NCI-H2227 (cell line): ENCODE data around the gene MAP3K14.
A peak's percentile ranks its signal among the peaks of the same experiment; 100 is the strongest.
"Not testable (repeated sequence)": the region's sequence is repeated elsewhere in the genome, so short reads cannot be mapped to it uniquely, and the experiment has no call there.

Experiments
- DNase-seq: peaks from one replicate; lab custom pipeline; 2025; ENCODE audit not compliant: unreplicated experiment; lab: John Stamatoyannopoulos, UW

The MAP3K14 gene

GRCh38 chr17:45316434-45317110, at the start of gene MAP3K14:
MAP3K14 (minus strand) TSS chr17:45317020; CDS start chr17:45290745, 26,275 bp downstream.
- DNase-seq, result peak; percentile 83

- no peak for DNase-seq
Measured at GRCh38 chr17:45366049-45366448, 49.2 kb upstream of the MAP3K14 start.

- DNase-seq, result no peak
Measured at GRCh38 chr17:45364531-45365390, 47.9 kb upstream of the MAP3K14 start.

- DNase-seq, result no peak
Measured at GRCh38 chr17:45363498-45363897, 46.7 kb upstream of the MAP3K14 start.

GRCh38 chr17:45361976-45362375, 45.2 kb upstream of the MAP3K14 start:
- DNase-seq, result no peak

GRCh38 chr17:45361451-45361850, 44.6 kb upstream of the MAP3K14 start:
- DNase-seq, result no peak

- DNase-seq, result no peak
Measured at GRCh38 chr17:45357364-45357997, 40.7 kb upstream of the MAP3K14 start.

- no peak for DNase-seq
Measured at GRCh38 chr17:45355087-45355486, 38.3 kb upstream of the MAP3K14 start.

- DNase-seq, result no peak
Measured at GRCh38 chr17:45353043-45353442, 36.2 kb upstream of the MAP3K14 start.

- DNase-seq, result no peak
Measured at GRCh38 chr17:45351831-45352230, 35.0 kb upstream of the MAP3K14 start.

GRCh38 chr17:45347444-45347843, 30.6 kb upstream of the MAP3K14 start:
- DNase-seq, result no peak

- no peak for DNase-seq
Measured at GRCh38 chr17:45346216-45347015, 29.6 kb upstream of the MAP3K14 start.

- DNase-seq, result no peak
Measured at GRCh38 chr17:45345554-45346215, 28.9 kb upstream of the MAP3K14 start.

- DNase-seq, result no peak
Measured at GRCh38 chr17:45345246-45345553, 28.4 kb upstream of the MAP3K14 start.

- DNase-seq, result not testable (repeated sequence)
Measured at GRCh38 chr17:45343967-45344664, 27.3 kb upstream of the MAP3K14 start.

GRCh38 chr17:45342871-45343526, 26.2 kb upstream of the MAP3K14 start:
- DNase-seq, result no peak

GRCh38 chr17:45342306-45342705, 25.5 kb upstream of the MAP3K14 start:
- DNase-seq, result no peak

- peak; percentile 42 for DNase-seq
Measured at GRCh38 chr17:45341533-45342158, 24.8 kb upstream of the MAP3K14 start.
